ENCODE measurements around the gene ZKSCAN3. TPM values are rescaled to one million over a fixed set of nuclear protein-coding genes. Genes with fewer than 3 reads are reported as not detected.

ZKSCAN3 gene
- total and polyA plus RNA-seq, 2 of the 8 experiments (the other 6 are each of a cell fraction or from before 2014, with no cell fraction given): 2.7 to 9.8 TPM

GRCh38 chr6:28393912-28394662 lies 44.3 kb downstream of the ZKSCAN3 start (continued):
- TF ChIP-seq, protein P1, sequence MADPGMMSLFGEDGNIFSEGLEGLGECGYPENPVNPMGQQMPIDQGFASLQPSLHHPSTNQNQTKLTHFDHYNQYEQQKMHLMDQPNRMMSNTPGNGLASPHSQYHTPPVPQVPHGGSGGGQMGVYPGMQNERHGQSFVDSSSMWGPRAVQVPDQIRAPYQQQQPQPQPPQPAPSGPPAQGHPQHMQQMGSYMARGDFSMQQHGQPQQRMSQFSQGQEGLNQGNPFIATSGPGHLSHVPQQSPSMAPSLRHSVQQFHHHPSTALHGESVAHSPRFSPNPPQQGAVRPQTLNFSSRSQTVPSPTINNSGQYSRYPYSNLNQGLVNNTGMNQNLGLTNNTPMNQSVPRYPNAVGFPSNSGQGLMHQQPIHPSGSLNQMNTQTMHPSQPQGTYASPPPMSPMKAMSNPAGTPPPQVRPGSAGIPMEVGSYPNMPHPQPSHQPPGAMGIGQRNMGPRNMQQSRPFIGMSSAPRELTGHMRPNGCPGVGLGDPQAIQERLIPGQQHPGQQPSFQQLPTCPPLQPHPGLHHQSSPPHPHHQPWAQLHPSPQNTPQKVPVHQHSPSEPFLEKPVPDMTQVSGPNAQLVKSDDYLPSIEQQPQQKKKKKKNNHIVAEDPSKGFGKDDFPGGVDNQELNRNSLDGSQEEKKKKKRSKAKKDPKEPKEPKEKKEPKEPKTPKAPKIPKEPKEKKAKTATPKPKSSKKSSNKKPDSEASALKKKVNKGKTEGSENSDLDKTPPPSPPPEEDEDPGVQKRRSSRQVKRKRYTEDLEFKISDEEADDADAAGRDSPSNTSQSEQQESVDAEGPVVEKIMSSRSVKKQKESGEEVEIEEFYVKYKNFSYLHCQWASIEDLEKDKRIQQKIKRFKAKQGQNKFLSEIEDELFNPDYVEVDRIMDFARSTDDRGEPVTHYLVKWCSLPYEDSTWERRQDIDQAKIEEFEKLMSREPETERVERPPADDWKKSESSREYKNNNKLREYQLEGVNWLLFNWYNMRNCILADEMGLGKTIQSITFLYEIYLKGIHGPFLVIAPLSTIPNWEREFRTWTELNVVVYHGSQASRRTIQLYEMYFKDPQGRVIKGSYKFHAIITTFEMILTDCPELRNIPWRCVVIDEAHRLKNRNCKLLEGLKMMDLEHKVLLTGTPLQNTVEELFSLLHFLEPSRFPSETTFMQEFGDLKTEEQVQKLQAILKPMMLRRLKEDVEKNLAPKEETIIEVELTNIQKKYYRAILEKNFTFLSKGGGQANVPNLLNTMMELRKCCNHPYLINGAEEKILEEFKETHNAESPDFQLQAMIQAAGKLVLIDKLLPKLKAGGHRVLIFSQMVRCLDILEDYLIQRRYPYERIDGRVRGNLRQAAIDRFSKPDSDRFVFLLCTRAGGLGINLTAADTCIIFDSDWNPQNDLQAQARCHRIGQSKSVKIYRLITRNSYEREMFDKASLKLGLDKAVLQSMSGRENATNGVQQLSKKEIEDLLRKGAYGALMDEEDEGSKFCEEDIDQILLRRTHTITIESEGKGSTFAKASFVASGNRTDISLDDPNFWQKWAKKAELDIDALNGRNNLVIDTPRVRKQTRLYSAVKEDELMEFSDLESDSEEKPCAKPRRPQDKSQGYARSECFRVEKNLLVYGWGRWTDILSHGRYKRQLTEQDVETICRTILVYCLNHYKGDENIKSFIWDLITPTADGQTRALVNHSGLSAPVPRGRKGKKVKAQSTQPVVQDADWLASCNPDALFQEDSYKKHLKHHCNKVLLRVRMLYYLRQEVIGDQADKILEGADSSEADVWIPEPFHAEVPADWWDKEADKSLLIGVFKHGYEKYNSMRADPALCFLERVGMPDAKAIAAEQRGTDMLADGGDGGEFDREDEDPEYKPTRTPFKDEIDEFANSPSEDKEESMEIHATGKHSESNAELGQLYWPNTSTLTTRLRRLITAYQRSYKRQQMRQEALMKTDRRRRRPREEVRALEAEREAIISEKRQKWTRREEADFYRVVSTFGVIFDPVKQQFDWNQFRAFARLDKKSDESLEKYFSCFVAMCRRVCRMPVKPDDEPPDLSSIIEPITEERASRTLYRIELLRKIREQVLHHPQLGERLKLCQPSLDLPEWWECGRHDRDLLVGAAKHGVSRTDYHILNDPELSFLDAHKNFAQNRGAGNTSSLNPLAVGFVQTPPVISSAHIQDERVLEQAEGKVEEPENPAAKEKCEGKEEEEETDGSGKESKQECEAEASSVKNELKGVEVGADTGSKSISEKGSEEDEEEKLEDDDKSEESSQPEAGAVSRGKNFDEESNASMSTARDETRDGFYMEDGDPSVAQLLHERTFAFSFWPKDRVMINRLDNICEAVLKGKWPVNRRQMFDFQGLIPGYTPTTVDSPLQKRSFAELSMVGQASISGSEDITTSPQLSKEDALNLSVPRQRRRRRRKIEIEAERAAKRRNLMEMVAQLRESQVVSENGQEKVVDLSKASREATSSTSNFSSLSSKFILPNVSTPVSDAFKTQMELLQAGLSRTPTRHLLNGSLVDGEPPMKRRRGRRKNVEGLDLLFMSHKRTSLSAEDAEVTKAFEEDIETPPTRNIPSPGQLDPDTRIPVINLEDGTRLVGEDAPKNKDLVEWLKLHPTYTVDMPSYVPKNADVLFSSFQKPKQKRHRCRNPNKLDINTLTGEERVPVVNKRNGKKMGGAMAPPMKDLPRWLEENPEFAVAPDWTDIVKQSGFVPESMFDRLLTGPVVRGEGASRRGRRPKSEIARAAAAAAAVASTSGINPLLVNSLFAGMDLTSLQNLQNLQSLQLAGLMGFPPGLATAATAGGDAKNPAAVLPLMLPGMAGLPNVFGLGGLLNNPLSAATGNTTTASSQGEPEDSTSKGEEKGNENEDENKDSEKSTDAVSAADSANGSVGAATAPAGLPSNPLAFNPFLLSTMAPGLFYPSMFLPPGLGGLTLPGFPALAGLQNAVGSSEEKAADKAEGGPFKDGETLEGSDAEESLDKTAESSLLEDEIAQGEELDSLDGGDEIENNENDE (IDR thresholded peaks at IDR 0.05; ENCODE audit: insufficient replicate concordance, low read length): no peak
- TF ChIP-seq BRCA1 (IDR thresholded peaks at IDR 0.05; ENCODE audit: low read depth, low read length) (no peak), SP4 (IDR thresholded peaks at IDR 0.05; ENCODE audit: low read length) (no peak)
- TF ChIP-seq, protein P2, sequence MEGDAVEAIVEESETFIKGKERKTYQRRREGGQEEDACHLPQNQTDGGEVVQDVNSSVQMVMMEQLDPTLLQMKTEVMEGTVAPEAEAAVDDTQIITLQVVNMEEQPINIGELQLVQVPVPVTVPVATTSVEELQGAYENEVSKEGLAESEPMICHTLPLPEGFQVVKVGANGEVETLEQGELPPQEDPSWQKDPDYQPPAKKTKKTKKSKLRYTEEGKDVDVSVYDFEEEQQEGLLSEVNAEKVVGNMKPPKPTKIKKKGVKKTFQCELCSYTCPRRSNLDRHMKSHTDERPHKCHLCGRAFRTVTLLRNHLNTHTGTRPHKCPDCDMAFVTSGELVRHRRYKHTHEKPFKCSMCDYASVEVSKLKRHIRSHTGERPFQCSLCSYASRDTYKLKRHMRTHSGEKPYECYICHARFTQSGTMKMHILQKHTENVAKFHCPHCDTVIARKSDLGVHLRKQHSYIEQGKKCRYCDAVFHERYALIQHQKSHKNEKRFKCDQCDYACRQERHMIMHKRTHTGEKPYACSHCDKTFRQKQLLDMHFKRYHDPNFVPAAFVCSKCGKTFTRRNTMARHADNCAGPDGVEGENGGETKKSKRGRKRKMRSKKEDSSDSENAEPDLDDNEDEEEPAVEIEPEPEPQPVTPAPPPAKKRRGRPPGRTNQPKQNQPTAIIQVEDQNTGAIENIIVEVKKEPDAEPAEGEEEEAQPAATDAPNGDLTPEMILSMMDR (IDR thresholded peaks at IDR 0.05; ENCODE audit: control extremely low read depth in 1 of 3, insufficient read depth in 1 of 3, low read depth in 1 of 3, low read length in 3 of 3): peak in 1 of 3 experiments; percentile 29; a peak in 2 of 4 replicates

Data from H1 (cell line).